ENCODE measurements around the gene CHCHD4.

The CHCHD4 gene

GRCh38 chr3:14156201-14156600 is 31.5 kb upstream of the CHCHD4 start:
- no peak overlapping the region for H3K4me3 ChIP-seq (ENCODE audit: control insufficient read depth, low read depth, low read length)
- TF ChIP-seq CTCF (IDR thresholded peaks at IDR 0.05; ENCODE audit: control insufficient read depth, insufficient read depth, low read depth, low read length, missing control alignments), result no peak
- no peak for DNase-seq (ENCODE audit: low read depth)

- H3K4me3 ChIP-seq (ENCODE audit: control insufficient read depth, low read depth, low read length), result no peak overlapping the region
- DNase-seq (ENCODE audit: low read depth), result no peak
- TF ChIP-seq CTCF (IDR thresholded peaks at IDR 0.05; ENCODE audit: control insufficient read depth, insufficient read depth, low read depth, low read length, missing control alignments), result no peak
These were observed 30.3 kb upstream of the CHCHD4 start for GRCh38 chr3:14154895-14155440.

- TF ChIP-seq CTCF (IDR thresholded peaks at IDR 0.05; ENCODE audit: control insufficient read depth, insufficient read depth, low read depth, low read length, missing control alignments), result no peak
- DNase-seq (ENCODE audit: low read depth), result no peak
- H3K4me3 ChIP-seq (ENCODE audit: control insufficient read depth, low read depth, low read length), result no peak overlapping the region
These were observed 29.6 kb upstream of the CHCHD4 start for GRCh38 chr3:14154276-14154675.

- no peak for DNase-seq (ENCODE audit: low read depth)
- no peak for TF ChIP-seq CTCF (IDR thresholded peaks at IDR 0.05; ENCODE audit: control insufficient read depth, insufficient read depth, low read depth, low read length, missing control alignments)
- H3K4me3 ChIP-seq (ENCODE audit: control insufficient read depth, low read depth, low read length), result no peak overlapping the region
These were observed 29.0 kb upstream of the CHCHD4 start for GRCh38 chr3:14153663-14154062.

- no peak for DNase-seq (ENCODE audit: low read depth)
- TF ChIP-seq CTCF (IDR thresholded peaks at IDR 0.05; ENCODE audit: control insufficient read depth, insufficient read depth, low read depth, low read length, missing control alignments), result no peak
- no peak overlapping the region for H3K4me3 ChIP-seq (ENCODE audit: control insufficient read depth, low read depth, low read length)
These were observed 28.3 kb upstream of the CHCHD4 start for GRCh38 chr3:14152963-14153355.

GRCh38 chr3:14152233-14152962 is 27.7 kb upstream of the CHCHD4 start:
- TF ChIP-seq CTCF (IDR thresholded peaks at IDR 0.05; ENCODE audit: control insufficient read depth, insufficient read depth, low read depth, low read length, missing control alignments), result peak; percentile 37
- DNase-seq (ENCODE audit: low read depth), result no peak
- no peak overlapping the region for H3K4me3 ChIP-seq (ENCODE audit: control insufficient read depth, low read depth, low read length)

All from AG09309 (cell line).